GM18861 (cell line): ENCODE data around the gene PPP3R1.

Experiments
- ATAC-seq: cut with Tn5 transposase; IDR thresholded peaks from one replicate; pipeline ENCODE4 v1.9.1; 2021; ENCODE audit not compliant: unreplicated experiment

Gene PPP3R1

DNA sequence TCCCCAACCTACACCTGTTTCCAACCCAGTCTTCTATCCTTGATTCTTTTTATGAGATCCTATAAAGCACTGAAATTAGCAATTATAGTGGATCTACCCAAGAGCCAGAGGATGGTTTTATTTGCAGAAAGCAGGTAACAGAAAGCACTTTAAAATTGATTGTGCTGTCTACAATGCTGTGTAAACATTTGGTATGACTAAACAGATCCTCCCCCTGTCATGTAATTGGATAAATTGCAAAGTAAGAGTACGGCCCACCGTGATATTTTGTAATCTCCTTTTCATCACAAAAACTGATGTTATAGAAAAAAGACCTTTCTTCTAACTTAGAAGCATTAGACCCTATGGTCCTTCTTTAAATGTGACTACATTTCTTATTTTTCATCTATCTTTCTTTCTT, 11.3 kb upstream of the PPP3R1 start:
- no peak for ATAC-seq

DNA sequence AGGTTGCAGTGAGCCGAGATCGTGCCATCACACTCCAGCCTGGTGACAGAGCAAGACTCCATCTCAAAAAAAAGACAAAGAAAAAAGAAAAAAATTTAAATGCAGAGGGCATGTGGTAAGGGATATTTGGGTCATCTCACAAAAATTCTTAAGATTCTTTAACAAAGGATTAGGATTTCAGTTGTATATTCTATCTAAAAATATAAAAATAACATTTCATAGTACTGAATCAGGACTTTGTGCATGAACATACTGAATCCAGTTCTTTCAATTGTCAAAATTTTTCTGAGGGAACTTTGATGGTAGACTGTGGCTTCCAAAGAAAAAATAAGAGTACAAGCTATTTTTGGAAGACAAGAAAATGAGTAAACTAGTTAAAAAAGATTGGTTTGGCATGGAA, 6.5 kb upstream of the PPP3R1 start:
- no peak for ATAC-seq

DNA sequence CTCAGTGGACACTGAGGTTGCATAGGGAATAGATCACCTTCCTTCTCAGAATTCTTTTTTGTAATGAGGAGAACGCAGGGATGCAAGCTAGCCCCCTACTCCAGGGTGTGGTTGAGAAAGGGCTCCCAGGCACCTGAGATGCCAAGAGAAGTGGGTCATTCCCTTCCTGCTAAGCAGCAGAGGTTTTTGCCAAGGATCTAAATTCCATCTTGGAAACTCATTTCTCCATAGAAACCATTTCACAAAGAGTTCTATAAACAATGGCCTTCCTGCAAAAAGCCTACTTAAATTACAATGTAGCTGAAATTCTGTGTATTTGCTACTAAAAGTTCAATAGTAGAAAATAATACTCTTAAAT, 3.7 kb upstream of the PPP3R1 start:
- no peak for ATAC-seq

DNA sequence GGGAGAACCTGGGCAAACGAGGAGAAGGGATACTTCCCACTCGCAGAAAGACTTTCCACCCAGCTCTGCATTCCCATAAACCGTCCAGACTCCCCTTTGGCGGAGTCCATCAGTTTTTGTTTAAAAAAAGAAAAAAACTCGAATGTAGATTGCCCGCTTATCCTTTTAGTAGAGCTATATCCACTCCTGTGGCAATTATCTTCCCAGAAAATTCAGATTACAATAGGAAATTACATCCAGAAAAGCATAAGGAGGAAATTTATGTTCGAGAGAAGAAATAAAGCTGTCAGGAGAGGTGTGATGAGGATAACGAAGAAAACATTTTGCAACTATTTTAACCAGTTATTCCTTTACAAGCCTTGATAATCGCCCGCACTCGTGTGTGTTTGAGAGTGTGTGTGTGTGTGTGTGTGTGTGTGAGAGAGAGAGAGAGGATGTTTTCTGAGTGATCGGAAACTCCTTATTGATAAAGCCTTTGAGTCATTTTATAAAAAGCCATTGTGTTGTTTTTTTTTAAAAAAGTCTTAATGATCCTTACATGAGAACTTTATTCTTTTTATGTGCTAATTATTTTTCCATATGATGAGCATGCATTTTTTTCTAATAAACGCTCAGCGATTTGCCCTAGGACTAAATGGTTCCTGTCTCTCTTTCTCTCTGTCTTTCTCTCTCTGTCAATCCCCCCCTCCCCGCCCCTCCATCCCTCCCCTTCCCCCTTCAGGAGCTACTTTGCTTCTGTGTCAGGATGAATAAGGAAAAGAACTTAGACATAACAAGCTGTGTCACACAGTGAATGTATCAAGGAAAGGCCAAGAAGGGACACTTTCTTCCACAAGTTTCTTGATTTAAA, 1.1 kb upstream of the PPP3R1 start:
- ATAC-seq: no peak

DNA sequence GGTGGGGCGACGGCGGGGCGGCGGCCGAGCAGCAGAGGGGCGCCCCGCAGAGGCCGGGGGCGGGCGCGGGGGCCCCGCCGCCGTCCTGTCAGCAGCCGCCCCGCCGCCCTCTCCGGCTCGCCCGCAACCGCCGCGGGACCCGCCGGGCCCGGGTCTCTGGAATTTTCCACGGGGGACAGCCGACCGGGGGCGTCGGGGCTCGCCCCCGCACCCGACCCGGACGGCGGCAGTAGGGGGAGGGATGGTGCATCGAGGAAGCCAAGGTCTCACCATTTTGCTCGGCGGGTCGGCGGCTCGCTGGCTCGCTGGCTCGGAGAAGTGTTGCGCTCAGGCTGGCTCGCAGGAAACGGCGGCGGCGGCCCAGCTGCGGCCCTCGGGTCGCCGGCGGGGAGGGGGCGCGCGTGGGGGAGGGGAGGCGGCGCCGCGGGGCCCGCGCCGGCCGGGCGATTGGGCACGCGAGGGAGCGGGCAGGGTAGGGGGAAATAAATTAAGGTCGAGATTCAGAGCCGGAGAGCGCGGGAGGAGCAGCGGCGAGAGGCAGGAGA, 405 bp downstream of the PPP3R1 start:
- ATAC-seq: no peak

DNA sequence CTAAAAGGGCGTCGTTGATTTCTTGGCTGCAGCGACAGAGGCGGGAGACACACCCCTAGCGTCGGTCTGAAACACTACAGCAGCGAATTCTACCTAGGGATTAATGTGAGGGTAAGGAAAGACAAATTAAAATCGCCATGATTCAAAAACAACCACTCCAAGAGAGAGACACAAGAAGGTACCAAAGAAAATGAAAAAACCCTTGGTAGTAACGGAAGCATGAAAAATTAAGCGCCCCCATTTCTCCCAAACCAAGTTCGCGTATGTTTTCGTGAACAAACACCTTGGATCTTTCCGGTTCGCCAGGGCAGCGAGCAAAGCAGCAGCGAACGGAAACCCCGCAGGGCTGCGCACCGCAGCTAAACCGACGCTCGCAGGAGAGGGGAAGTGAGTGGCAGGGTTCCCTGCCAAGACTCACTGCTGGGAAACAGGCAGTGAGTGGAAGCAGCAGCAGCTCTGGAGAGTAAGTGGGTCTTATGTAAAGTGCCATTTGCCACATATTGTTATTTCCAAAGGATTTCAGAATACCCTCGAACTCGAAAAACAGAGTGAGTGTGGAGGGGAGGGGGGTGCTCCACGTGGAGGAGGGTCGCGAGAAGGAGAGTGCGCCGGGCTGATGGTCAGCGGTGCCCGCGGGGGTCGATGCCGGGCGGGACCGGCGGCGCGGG, 1.0 kb downstream of the PPP3R1 start:
- ATAC-seq: peak; percentile 46

DNA sequence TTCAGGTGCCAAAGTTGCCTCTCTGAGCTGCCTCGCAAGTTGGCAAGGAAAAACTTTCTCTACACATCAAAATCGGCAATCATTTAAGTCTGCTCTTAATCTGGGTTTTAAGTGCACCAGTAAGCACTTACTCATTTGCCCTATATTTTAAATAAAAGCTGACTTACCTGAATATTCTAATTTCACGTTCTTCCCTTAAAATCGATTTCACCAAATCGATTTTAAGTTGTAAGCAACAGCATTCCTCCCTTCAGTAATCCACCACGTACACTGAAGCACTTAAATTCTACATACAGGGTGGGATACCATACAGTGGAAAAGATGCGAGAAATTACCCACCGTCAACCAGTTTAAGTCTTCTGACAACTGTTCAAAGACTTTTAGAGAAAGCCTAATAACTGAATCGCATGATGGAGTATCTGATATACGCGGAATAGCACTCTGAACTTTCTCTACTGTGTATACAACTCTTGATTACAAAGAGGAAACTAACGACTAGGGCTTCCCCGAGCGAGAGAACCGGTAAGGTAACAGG, 1.6 kb downstream of the PPP3R1 start:
- no peak for ATAC-seq

DNA sequence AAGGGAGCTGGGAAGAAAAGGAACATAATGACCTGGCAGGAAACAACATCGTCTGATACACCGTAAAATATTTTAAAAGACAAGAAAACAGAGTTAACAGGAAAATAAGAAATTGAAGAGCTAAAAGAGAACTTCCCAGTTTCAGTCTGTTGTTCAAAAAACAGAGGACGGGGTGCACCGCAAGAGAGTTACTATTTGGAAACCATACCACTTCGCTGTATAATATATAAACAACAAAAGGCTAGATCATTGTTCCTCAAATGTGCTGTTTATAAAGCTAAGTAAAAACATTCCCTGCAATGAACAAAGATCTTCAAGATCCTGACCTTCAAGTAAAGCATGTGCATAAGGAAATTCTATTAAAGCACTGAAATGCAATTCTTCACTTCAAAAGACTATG, 2.1 kb downstream of the PPP3R1 start:
- no peak for ATAC-seq

DNA sequence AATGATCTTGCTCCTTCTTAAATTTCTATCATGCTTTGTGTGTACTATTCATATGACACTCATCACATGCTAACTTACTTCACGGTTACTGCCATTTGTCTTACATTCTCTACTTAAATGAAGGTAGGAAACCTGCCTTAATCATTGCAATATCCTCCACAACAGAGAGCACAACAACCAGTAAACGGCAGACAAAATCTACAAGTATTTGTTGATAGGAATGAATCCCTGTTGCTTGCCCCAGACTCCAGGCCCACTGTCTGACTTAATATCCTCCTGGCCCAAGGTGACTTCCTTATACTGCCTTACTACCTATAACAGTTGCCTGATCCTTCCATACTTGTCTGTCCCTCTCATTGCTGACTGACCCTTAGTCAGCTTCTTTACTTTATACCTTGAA, 3.5 kb downstream of the PPP3R1 start:
- no peak for ATAC-seq

DNA sequence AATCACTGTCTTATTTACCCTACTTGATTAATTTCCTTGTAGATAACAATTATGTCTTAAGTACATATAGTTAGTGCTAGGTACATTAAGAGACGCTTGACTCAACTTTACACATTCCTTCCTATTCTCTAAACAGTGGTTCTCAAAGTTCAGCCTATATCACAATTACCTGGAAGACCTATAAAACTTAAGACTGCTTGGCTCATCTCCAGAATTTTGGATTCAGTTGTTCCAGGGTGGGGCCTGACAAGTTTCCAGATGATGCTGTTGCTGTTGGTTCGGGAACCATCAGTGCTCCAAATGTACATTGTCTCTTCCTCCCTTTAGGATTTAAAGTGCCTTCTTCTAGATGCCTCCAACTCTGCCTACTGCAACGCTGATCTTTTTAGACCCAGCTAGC, 4.0 kb downstream of the PPP3R1 start:
- ATAC-seq: no peak

DNA sequence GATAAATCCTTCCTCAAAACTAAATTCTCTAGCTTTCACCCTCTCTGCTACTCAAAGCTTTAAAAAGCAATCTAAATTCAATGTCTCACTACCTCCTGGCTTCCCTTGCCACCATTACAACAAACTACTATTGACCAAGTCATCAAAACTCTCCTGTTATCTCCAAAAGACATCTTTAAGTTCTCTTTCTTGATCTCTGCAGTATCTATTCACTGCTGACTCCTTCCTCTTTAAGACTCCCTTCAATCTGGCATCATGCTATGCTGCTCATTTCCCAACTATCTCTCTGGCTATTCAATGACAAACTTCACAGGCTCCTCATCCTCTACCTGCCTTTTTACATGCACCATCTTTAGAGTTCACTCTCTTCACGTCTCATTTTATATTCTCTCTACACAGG, 5.9 kb downstream of the PPP3R1 start:
- ATAC-seq: no peak

DNA sequence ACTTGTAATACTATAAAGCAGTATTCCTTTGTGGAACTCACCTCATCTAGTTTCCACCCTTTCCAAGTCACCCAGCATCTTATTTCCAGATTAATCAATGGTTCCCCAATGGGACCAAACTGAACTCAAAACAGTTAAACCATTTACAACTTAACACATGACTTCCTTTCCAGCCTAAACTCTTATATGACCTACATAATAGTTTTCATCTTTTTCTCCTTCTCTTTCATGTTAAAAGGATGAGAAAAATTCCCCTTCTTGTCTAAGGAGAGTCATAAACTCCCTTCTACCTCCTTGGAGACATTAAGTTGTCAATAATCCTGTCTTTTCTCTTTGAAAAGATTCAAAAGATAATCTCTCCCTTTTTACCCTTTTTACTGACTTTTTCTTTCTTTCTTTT, 6.7 kb downstream of the PPP3R1 start:
- ATAC-seq: no peak

DNA sequence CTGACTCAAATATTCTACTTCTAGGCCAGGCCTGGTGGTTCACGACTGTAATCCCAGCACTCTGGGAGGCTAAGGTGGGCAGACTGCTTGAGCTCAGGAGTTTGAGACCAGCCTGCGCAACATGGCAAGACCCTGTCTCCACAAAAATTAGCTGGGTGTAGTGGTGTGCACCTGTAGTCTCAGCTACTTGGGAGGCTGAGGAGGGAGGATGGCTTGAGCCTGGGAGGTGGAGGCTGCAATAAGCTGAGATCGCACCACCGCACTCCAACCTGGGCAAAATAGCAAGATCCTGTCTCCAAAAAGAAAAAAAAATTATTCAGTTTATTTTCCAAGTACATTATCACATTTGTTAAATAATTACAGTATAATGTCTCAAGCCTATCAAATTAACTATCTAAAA, 7.3 kb downstream of the PPP3R1 start:
- no peak for ATAC-seq

DNA sequence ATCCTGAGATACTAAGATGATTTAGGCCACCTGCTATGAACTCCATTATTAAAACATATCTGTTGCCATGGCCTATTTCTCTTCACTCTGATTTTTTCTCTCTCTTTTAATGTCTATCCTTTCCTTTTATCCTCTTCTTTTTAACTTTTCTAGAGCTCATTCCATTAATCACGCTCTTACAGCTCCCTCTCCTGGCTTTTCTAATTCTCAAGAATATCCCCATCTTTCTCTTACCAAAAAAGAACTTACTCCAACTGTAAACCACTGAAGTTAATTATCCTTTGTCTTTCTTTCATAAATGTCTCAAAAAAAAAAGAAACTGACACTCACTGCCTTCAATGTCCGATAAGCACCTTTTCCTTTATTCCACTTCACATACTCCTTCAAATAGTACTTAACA, 7.9 kb downstream of the PPP3R1 start:
- ATAC-seq: no peak

DNA sequence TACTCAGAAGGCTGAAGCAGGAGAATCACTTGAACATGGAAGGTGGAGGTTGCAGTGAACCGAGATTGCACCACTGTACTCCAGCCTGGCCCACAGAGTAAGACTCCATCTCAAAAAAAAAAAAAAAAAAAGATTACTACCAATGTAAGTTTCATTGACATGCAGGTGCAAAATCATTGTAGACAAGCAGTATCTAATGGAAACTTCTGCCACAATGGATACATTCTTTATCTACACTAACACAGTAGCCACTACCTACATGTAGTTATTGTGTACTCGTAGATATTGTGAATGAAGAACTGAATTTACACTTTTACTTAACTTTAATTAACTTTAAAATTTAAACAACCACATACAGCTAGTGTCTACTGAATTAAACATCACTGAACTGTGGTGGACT, 10.6 kb downstream of the PPP3R1 start:
- no peak for ATAC-seq

DNA sequence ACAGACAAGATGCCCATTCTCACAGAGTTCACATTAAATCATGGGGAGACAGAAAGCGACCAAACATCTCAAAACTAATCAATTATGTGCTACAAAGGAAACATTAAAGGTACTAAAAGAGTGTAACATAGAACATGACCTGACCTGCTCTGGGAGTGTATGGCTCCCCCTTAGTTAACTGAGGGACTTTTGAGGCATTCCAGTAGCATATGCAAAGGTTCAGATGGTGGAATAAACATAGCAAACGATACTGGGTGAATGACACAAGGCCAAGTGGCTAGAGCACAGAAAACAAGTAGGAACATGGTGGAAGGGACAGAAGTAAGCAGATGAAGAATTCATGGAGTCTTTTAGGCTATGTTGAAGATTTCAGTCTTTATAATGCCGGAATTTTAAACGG, 11.9 kb downstream of the PPP3R1 start:
- no peak for ATAC-seq

DNA sequence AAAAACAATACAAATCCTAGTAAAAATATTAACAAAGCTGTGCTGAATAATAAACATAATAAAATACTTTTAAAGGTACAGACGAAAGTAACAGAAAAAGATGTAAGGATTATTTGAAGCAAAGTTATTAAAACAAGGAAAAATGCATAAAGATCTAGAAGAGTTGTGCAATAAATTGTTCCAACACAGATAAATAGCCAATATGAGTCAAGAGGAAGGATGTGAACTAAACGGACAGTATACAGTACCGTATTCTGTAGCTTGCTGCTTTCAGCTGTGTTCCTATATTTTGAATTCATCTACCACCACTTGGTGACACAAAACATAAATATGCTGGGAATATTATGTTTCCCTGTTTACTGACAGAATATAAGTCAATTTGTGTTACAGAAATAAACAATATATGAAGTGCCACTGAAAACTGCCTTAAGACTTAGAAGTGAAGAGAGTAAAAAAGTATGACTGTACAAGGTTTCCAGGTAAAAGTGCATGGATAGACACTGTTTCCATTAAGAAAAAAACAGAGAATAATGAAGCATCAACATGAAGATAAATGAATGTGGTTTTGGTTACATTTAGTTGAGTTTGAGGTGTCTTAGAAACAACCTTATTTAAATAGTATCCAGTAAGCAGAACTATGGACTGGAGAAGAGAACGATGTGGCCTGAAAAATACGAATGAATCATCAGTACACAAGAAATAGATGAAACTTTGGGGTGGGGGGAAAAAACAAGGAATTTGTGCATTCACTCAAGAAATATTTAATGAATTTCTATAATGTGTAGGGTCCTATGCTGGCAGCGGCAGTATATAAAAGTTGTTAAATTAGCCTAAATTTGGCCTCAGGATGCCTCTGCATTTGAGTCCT, 13.1 kb downstream of the PPP3R1 start:
- ATAC-seq: no peak

DNA sequence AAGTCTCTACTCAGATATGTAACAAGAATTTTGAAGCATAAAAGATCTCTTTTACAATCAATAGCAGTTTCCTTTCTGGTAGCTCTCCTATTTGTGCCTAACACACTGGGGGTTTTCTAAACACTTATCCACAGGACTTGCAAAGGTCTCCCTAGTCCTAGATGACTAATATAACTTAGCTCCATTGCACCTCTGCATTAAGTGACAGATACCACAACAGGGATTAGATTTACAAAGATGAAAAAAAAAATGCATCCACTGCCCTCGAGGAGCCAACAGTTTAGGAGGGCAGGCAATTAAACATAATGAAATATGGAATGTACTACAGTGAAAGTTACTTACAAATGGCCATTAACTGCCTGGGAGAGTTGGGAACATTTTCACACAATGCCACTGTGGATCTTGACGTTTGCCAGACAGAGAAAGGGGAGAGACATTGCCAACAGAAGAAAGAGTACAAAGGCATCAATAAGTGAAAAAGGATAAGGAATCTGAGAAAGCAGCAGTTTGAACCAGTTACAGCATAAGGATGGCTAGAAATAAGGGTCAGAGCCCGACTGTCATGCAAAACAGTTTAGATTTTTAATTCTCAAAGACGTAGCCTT, 14.3 kb downstream of the PPP3R1 start:
- ATAC-seq: no peak

DNA sequence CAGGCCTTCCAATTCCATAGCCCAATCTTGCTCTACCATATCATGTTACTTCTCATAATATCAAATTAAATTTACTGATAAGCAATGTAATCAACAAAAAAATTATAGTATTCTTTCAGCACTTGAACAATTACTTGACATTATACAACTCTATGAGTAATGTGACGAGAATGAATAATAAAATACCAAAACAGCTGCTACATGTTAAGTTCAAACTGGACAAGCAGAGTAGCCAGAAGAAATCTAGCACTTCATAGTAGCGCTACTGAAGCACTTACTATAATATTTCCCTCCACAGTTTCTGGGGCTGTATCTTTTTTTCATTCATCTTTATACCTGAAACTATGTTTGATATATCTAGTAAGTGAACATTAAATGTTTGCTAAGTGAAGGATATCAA, 14.9 kb downstream of the PPP3R1 start:
- ATAC-seq: no peak

DNA sequence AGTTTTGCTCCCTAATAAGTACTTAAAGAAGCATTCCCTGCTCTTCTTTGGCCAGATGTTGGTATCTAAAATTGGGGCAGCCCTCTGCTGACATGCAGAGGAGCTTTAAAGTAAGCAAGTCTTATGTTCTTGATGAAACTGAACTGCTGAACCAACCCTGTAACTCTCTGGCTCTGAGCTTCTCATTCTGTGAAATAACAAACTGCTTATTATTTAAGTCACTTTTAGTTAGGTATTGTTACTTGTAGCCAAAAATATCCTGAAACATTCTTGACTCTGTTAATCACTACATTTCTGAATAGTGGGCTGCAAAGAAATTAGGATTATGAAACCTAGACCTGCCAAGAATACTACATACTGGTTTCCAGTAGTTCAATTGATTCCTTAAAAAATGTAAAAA, 15.5 kb downstream of the PPP3R1 start:
- no peak for ATAC-seq
